Measurements from ENCODE around the gene LTBP3. TPM values are rescaled to one million over a fixed set of nuclear protein-coding genes. Genes with fewer than 3 reads are reported as not detected.
A peak's percentile ranks its signal among the peaks of the same experiment; 100 is the strongest.

LTBP3 gene
- polyA plus RNA-seq, 1 of the 3 experiments (the other 2 are of a cell fraction): 167 TPM

GRCh38 chr11:65502555-65503367, 55.4 kb downstream of the LTBP3 start:
- H3F3A ChIP-seq (replicated peaks; ENCODE audit: insufficient read depth): peaks cover 88% of the 10 kb centered on the region
- peaks cover 88% of the 10 kb centered on the region for H4K20me1 ChIP-seq (ENCODE audit: insufficient read depth)
- H3K9me2 ChIP-seq: no peaks in the 10 kb centered on the region
- peak overlapping the region; percentile 84 to 87 for H3K4me3 ChIP-seq (ENCODE audit: low read depth in 2 of 2, low read length in 1 of 2)
- no peaks in the 10 kb centered on the region for H3K27me3 ChIP-seq (ENCODE audit: insufficient read depth)
- no peaks in the 10 kb centered on the region for H3K9me3 ChIP-seq
- H3K4me2 ChIP-seq: peak overlapping the region; percentile 87
- peak overlapping the region; percentile 100 for H3K9ac ChIP-seq
- under 1% methylated on average over 6 of the region's 6 CpGs for WGBS (ENCODE audit: low lambda C conversion rate)
- H3K4me1 ChIP-seq (ENCODE audit: control insufficient read depth in 1 of 2, insufficient read depth in 2 of 2, low read depth in 1 of 2, low read length in 1 of 2): peaks cover 0 to 22% of the 10 kb centered on the region in 2 experiments; a peak in 2 of 4 replicates
- H2AFZ ChIP-seq (ENCODE audit: low read depth): no peak overlapping the region
- no peak for DNase-seq
- POLR2A ChIA-PET: interaction anchor here (0.5 to 26.8 kb wide), 9 partner anchors 9 to 1236 kb away, joined by 3 to 1027 read pairs (median 4); partner anchors contain the start of gene NEAT1
- peaks cover 66 to 77% of the 10 kb centered on the region in 2 experiments for H3K36me3 ChIP-seq (replicated peaks in 1 of 2; ENCODE audit: control insufficient read depth in 1 of 2, insufficient read depth in 2 of 2, low read length in 1 of 2)
- H3K27ac ChIP-seq (ENCODE audit: low read depth in 2 of 2, low read length in 1 of 2): peak overlapping the region; percentile 56 to 99
- peaks cover 98% of the 10 kb centered on the region for H3K79me2 ChIP-seq (ENCODE audit: insufficient read depth)
- CTCF ChIA-PET: interaction anchor here (0.8 to 1.9 kb wide), 17 partner anchors 8 to 188 kb away, joined by 3 to 12 read pairs (median 4); partner anchors contain the start of genes DPF2 and ZNRD2
- TF ChIP-seq RAD21 (IDR thresholded peaks at IDR 0.05; ENCODE audit: low read length) (no peak), ELF1 (IDR thresholded peaks at IDR 0.05) (no peak), USF2 (IDR thresholded peaks at IDR 0.05; ENCODE audit: borderline replicate concordance, low read depth, low read length) (no peak), REST (IDR thresholded peaks at IDR 0.05; ENCODE audit: low read depth, low read length) (peak; percentile 40), JUND (IDR thresholded peaks at IDR 0.05) (no peak; the same call in 1 of the 2 replicates), CHD2 (IDR thresholded peaks at IDR 0.05; ENCODE audit: low read length, partially characterized antibody) (no peak), RCOR1 (IDR thresholded peaks at IDR 0.05; ENCODE audit: low read length) (no peak), MXI1 (IDR thresholded peaks at IDR 0.05; ENCODE audit: low read depth, low read length) (peak; percentile 53; the same call in 1 of the 2 replicates), SMC3 (IDR thresholded peaks at IDR 0.05; ENCODE audit: low read depth, low read length) (no peak), TAF1 (IDR thresholded peaks at IDR 0.05; ENCODE audit: borderline replicate concordance, low read depth, low read length) (peak; percentile 19; the same call in 1 of the 2 replicates), GATA2 (CRISPR knock-in tag; IDR thresholded peaks at IDR 0.05) (no peak), TCF12 (IDR thresholded peaks at IDR 0.05) (no peak), RFX5 (IDR thresholded peaks at IDR 0.05; ENCODE audit: low read length) (no peak), MEF2A (IDR thresholded peaks at IDR 0.05; ENCODE audit: borderline replicate concordance, low read depth) (peak; percentile 29; the same call in 1 of the 2 replicates), MAX (IDR thresholded peaks at IDR 0.05; ENCODE audit: low read depth) (0 out of 2 replicates have a peak, but pooled peaks have one; percentile 36), YY1 (IDR thresholded peaks at IDR 0.05; ENCODE audit: low read depth) (no peak), IRF3 (IDR thresholded peaks at IDR 0.05; ENCODE audit: low read depth, low read length) (no peak), USF1 (IDR thresholded peaks at IDR 0.05; ENCODE audit: borderline replicate concordance, low read depth) (no peak), EP300 (IDR thresholded peaks at IDR 0.05; ENCODE audit: borderline replicate concordance in 1 of 2, low read depth in 1 of 2, low read length in 1 of 2) (no peak), FOSL2 (IDR thresholded peaks at IDR 0.05; ENCODE audit: borderline replicate concordance, low read depth) (no peak), CTCF (IDR thresholded peaks at IDR 0.05) (no peak), RXRA (IDR thresholded peaks at IDR 0.05; ENCODE audit: borderline replicate concordance, low read depth) (no peak), SIN3A (IDR thresholded peaks at IDR 0.05; ENCODE audit: borderline replicate concordance, low read depth, low read length) (peak; percentile 86; the same call in 1 of the 2 replicates), FOXJ3 (CRISPR knock-in tag; IDR thresholded peaks at IDR 0.05) (no peak)
